Measurements from ENCODE around the gene DRAXIN.

DRAXIN gene

DNA sequence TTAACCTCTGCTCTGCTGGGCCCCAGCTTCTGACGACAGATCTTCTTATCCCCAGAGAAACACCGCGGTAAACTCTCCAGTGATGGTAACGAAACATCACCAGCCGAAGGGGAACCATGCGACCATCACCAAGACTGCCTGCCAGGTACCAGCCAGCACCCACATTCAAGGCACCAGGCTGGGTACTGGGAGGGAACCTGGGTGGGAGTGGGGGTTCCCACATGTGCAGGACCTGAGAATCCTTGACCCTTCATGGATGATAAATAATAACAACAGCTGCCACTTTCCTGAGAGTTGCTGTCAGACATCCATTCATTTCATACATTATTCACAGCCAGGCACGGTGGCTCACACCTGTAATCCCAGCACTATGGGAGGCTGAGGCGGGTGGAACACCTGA is 20.8 kb downstream of the DRAXIN start:
- no peak for DNase-seq

DNA sequence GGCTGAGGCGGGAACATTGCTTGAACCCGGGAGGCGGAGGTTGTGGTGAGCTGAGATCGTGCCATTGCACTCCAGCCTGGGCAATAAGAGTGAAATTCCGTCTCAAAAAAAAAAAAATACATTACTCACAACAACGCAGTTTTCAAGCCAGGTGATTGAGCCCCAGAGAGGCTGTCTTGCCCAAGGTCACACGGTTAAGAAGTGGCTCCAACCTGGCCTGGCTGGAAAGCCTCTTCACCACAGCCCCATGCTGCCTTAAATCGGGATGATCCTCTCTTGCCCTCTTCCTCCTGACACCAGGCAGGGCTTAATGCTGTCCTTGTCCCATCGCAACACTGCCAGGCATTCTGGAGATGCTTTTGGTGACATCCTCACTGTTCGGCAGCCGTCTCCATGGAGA is 21.6 kb downstream of the DRAXIN start:
- no peak for DNase-seq

DNA sequence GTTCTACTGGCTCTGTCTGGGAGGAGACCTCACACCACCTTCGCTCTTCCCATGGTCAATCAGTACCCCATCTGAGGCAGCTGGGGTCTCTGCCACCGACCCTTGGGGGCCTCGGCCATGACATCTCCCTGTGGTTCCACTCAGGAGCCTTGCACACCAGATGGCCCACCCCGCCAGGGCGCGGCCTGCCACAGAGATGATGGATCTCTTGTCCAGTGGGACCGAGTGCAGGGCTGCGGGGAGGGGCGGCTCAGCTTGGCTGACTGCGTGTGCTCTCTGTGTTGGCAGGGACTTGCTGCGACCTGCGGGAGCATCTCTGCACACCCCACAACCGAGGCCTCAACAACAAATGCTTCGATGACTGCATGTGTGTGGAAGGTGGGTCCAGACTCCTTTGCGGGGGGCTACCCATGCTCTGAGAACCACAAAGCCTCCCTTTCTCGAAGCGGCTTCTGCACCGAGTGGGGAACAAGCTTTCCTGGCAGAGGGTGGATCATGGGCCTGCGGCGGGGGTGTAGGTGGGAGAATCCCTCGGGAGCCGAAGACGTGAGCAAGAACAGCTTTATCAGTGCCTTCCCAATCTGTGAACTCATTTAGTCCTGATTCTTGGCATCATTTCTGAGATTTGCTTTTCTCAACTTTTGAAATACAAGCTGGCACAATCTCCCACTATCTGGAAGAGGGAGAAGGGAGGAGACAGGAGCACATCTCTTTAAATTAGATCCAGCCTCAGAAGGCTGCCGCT is 23.5 kb downstream of the DRAXIN start:
- DNase-seq: no peak

DNA sequence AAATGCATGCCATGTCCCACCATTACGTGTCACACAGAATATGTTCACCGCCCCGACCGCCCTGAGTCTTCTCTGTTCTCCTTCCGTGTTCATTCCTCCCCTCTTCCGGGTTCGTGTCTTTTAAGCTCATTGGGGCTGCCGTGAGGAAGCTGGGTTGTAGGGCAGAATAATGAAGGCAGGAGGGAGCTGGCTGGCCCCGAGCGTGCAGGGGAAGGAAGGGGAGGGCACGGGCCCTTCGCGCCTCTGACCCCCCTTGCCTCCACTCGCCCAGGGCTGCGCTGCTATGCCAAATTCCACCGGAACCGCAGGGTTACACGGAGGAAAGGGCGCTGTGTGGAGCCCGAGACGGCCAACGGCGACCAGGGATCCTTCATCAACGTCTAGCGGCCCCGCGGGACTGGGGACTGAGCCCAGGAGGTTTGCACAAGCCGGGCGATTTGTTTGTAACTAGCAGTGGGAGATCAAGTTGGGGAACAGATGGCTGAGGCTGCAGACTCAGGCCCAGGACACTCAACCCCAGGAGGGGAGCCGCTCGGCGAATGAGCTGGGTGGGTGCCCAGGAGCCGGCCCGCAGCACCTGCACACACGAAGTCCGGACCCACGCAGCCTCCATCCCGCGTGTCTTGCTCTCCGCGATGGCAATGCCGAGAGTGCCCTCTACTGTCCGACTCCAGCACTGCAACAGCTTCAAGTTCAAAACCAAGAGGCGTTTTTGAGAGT is 28.0 kb downstream of the DRAXIN start:
- DNase-seq: no peak

DNA sequence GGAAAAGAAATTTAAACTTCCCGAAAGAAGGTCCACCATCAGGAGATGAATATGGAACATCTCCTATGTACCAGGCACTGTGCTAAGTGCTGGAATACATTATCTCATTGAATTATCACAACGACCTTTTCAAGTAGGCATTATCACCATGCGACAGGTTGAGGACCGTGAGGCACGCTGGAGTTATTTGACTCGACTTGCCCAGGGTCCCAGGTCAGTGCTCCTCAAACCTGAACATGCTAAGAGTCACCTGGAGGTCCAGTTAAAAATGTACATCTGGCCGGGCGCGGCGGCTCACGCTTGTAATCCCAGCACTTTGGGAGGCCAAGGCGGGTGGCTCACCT is 28.5 kb downstream of the DRAXIN start:
- no peak for DNase-seq

DNA sequence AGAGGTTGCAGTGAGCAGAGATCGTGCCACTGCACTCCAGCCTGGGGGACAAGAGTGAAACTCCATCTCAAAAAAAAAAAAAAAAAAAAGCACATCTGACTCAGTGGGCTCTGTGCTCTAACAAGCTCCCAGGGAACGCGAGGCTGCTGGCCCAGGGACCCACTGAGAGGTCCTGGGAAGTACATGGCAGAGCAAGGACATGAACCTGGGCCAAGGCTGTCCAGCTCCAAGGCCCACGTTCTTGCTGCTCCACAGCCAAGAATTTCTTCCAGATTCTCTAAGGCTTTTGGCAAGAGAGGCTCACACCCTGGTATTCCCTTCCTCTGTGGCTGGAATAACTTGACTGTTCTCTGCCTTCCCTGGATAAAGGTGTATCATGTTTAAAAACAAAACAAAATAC is 29.0 kb downstream of the DRAXIN start:
- DNase-seq: no peak

DNA sequence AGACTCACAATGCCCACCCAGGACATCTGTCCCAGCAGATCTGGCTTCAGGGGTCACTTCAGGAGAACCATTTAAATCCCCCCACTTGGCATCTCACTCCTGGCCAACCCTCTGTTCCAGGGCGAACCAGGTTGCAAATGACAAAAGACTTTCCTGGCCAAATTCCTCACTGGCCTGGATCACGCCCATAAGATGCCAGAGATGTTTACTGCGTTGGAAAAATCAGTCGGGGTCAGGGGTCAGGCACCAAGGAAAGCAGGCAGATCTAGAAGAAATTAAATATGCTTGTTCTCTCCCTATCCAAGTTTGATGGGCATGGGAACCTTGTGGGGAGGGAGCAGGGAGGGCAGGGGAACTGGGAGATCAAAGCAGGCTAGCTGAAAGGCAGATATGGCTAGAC is 29.8 kb downstream of the DRAXIN start:
- DNase-seq: no peak

DNA sequence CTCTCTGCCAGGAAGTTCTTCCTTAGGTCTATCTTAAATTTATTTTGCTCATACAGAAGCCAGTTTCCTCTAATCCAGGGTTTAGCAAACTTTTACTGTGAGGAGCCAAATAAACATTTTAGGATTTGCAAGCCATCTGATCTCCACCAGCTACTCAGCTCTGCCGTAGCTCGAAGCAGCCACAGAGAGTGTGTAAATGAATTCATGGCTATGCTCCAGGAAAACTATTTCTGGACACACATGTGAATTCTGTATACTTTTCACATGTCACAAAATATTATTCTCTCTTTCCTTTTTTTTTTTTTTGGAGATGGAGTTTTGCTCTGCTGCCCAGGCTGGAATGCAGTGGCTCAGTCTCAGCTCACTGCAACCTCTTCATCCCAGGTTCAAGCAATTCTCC is 31.0 kb downstream of the DRAXIN start:
- no peak for DNase-seq

DNA sequence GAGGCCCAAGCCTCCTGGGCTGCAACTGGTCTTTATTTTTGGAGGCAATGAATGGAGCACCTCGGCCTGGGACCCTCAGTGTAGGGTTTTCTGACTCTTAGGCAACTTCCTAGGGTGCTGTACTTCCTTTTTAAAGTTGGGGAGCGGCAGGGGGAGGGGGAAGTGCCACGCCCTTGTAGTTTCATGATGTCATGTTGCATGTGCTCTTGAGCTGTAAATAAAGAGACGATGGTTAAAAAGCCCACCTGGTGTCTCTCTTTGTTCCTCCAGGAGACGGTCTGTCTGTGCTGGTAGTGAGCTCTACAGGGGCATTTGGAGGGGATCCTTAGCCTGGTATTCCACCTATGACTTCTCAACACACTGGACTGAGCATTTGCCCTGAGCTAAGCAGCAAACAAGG is 34.1 kb downstream of the DRAXIN start:
- no peak for DNase-seq

DNA sequence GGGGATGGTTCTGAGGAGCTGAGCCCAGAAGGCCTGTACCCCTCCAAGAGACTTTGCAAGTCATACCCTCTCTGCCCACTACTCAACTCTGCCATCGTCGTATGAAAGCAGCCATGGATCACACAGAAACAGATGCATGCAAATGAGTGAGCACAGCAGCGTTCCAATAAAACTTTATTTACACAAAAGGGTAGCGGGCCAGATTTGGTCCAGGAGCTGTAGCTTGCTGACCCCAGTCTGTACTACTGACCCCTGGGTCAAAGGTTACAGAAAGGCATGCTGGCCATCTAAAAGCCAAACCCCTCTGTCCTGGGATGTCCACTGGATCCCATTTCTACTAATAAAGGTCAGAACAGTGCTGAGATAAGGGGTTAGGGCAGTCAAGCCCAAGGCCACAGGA is 35.6 kb downstream of the DRAXIN start:
- DNase-seq: no peak

DNA sequence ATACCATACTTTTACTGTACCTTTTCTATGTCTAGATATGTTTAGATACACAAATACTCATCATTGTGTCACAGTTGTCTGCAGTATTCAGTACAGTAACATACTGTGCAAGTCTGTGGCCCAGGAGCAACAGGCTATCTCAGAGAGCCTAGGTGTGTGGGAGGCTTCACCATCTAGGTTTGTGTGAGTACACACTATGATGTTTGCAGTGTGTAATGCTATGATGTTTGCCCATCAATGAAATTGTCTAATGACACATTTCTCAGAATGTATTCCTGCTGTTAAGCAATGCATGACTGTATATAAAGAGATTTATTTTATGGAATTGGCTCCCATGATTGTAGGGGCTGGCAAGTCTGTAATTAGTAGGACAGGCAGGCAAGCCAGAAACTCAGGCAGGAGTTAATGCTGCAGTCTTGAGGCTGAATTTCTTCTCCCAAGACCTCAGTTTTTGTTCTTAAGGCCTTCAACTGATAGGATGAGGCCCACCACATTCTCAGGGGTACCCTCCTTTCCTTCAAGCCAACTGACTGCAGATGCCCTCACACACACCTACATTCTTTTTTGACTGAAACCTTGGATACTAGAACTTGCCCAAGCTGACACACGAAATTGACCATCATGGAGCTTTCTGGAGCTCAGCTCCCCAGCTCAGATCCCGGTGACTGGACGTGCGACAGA is 36.8 kb downstream of the DRAXIN start:
- no peak for DNase-seq

DNA sequence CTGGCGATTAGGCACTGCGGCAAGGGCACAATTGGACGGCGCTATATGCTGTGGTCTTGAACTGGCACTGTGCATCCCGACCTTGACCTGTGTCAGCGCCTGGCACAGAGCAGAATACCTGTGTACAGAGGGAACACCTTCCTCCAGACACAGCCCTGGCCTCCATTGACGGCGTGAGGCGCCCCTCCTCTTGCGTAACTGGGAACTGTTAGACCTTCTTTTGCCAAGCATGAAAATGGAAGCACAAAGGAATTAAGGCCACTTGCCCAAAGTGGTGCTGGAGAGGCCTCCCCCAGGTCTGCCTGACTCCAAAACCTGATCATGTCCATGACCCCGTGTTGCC is 37.6 kb downstream of the DRAXIN start:
- no peak for DNase-seq

DNA sequence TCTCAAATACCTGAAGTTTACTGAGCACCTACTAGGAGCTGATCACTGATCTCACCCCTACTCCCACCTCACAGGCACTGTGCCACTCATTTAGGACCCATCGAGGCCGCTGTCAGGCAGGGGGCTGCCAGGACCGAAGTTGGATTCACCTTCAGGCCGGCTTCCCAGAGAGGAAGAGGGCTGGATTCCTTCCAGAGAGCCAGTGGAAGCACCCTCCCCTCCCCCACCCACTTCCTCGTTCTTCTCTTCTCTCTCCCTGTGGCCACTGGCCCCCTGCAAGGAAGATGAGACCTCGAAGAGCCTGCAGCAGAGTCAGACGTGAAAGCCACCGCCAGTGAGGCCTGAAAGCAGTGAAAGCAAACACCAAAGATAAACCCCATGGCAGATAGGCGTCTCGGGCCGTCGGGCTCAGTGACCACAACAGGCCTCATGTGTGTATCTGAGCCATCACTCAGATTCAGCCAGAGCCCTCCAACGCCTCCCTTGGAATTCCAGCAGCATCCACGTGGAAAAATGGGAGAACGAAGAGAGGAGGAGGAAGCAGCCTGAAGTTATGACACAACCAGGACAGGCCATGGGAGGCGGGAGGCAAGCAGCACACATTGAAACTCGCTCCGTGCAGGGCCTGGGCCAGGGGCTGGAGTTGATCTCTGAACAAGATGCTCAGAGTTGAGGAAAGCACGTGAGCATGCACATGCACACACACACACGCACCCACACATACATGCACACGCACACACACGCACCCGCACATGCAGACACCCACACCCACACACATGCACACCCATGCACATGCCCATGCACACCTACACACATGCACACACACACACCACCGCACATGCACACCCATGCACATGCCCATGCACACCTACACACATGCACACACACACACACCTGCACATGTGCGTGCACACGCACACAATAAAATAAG is 38.3 kb downstream of the DRAXIN start:
- DNase-seq: no peak

DNA sequence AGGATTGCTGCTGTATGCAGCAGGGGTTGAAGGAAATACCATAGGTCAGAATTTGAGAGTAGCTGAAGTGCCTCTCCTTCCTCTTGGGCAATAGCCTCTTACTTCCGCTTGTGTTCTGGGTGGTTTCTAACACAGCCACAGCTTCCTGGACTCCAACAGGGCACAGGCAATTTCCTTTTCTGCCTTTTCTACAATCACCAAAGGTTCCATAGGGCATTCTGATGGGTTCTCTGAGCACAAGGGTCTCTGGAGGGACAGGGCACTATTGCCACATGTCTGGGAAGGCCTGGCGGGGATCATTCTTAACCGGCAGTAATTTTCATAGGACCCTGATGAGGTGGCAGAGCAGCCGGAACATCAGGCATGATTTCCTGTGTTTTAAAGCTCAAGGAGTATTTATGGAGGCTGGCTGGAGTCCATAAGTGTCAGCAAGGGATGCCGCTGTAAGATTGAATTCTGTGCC is 39.0 kb downstream of the DRAXIN start:
- DNase-seq: no peak

DNA sequence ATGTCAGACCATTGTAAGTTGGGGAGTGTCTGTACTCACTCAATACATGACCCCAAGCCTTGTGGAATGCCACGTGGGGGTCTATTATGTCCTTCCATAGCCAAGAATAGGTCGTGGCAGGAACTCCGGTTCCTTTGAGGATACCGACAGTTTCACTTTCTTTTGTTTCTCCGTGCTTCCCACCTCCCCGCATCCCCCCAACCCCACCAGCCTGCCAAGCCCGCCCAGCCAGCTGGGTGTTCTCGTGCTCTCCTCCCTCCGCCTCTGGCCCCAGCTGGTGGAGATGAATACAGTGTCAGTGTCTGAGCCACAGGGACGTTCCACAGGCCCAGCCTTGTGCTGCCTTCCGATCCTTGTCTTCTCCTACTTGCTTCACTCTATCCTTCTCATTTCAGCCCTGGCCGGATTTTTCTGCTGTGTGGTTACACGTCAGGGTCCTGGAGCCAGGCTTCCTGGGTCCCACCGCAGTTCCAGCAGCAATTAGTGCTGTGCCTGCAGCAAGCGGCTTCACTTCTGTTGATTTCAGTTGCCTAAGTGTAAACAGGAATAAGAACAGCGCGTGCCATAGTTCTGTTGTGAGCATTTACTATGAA is 40.3 kb downstream of the DRAXIN start:
- DNase-seq: no peak

DNA sequence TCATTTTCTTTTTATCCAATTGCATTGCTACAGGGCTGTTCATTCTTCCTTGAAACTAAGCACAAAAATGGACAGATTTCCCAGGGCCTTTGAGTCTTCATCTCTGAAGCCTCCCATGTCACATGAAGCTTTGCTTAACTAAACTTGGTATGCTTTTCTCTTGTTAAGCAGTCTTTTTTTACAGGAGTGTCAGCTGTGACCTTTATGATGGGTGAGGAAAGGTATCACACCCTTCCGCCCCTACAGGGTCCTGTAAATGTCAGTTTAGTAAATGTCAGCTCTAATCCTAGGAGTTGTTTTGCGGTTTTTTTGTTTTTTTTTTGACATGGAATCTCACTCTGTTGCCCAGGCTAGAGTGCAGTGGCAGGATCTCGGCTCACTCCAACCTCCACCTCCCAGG is 41.8 kb downstream of the DRAXIN start:
- DNase-seq: no peak

DNA sequence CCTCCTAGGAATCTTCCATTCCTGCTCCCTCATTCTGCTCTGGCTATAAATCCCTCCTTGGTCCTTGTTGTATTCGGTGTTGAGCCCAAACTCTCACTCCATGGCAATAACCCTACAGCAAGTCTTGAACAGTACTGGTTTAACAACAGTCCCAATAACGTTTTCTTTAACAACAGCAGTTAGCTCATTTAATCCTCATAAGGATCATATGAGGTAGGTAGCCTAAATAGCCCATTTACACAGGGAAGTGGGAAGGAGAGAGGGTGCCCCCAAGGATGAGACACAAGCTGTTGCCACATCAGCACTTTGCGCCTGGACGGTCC is 44.0 kb downstream of the DRAXIN start:
- no peak for DNase-seq

DNA sequence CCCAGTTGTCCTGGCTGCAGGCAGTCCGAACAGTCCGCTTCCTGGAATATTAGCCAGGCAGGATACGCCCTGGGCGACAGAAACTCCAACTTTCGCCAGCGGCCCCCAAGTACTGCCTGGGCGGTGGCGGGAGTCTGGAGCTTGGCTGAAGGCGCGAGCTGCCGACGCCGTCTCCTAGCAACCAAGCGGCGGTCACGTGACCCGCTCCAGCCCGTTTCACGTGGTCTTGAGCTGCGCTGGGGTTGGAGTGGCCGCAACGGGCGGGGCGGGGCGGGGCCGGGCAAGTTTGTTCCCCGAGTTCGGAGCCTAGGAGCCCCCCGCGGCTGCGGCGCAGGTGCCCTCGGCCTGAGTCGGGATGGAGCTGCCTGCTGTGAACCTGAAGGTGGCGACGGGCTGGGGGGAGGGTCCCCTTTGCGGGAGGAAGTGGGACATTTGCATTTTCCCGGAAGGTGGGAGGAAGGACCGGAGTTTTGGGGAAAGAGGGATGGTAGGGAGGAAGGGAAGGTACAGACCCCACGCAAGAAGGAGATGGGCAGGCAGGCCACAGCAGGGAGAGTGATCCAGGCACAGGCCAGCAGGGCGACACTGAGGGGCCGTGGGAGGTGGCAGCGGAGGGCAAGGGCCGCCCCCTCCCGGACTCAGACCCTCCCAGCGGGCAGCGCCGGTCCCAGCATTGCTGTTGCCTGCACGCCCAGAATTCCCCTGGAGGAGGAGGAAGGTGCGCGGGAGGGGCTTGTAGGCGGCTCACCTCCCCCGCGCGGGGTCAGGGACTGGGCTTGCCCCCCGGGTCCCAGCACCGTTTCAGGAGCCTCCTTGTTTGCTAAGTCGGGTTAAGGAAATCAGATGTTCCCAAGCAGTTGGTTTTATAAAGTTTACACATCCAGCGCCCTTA is 44.6 kb downstream of the DRAXIN start, which contains the start of gene AGTRAP:
AGTRAP (plus strand) TSS at position 283 of the 892 bp plus-strand sequence; CDS start at position 356, 73 bp downstream.
- peak; percentile 85 for DNase-seq

DNA sequence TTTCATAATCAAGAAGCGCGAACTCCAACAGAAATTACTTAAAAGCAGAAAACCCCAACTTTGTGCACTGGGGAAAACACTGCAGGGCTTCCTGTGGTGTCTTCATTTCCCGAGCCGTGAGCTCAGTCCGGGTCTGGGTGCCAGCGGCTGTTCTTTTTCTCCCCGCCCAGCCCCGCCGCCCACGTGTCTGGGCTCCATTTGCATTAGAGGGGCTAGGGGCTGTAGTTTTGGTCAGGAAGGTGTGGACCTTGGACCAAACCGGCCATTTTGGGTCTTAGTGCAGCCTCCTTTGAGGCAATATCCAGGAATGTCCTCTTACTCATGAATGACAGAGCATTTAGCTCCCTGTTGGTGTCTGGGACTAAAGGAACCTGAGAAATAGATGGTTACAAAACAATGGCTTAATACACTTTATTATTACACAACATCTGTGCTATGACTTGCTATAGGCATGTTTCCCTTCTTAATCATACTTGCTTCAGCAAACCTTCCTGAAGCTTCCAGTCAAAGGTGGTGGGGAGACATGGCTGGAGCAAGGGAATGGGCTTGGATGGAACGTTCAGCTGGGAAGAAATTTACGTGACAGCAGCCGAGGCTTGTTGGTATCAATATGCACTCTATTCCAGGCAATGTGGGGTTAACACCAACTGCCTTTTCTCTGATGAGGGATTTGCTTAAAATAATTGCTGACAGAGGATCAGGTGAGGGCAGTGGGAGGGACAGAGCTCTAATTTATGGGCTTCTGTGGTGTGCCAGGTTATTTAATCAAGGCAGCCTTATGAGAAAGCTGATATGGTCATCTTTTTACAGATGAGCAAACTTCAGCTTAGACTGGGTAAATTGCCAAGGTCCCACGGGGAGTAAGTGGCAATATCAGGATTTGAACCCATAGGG is 45.5 kb downstream of the DRAXIN start:
- no peak for DNase-seq

DNA sequence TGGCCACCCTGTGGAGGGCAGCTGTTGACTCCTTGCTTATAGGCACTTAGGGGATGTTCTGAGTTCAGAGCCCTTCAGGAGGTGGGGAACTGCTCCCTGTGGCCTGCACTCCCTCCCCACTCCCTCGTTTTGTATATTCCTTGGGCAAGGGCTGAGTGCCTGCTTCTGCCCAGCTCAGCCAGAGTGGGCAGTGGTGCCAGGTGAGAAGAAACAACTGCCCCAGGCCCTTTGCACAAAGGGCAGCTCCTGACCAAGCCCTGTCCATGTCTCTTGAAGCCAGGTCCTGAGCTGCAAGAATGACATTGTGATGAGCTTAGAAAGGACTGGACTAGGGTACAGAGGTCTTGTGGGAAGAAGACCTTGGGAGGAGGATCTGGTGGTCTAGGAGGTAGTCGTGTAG is 46.6 kb downstream of the DRAXIN start:
- DNase-seq: no peak

DNA sequence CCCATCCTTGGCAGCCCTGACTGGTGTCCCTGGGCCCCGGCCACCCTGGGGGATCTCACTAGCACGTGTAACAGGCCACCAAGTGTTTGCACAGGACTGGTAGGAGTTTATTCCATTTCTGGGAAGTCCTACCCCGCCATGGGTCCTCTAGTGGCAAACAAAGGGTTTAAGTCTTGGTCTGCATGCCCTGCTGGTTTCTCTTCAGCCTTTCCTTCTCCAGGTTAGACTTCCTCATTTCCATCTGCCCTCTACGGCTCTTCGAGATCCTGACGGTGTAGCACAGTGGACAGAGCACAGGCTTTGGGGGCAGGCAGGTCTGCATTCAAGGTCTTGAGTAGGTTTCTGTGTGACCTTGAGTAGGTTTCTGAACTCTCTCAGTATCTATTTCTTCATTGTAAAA is 47.3 kb downstream of the DRAXIN start:
- no peak for DNase-seq

Data from 8988T (cell line).